22Rv1 (cell line): ENCODE measurements around the gene TPH2.

Experiments
- H3K27ac ChIP-seq: fragments of 450-650 bp; 2 replicates; pipeline ENCODE4 v1.5.1; 2017
- ZFX ChIP-seq: fragments of 450-650 bp; IDR thresholded peaks from 2 replicates; pipeline ENCODE4 v1.6.1; 2017; ENCODE audit warnings: antibody characterized with exemption, borderline replicate concordance
- TF ChIP-seq, protein P1 (sequence below): fragments of 450-650 bp; IDR thresholded peaks from 2 replicates; pipeline ENCODE4 v1.5.1; 2017; ENCODE audit warnings: mild to moderate bottlenecking

The TPH2 gene

DNA sequence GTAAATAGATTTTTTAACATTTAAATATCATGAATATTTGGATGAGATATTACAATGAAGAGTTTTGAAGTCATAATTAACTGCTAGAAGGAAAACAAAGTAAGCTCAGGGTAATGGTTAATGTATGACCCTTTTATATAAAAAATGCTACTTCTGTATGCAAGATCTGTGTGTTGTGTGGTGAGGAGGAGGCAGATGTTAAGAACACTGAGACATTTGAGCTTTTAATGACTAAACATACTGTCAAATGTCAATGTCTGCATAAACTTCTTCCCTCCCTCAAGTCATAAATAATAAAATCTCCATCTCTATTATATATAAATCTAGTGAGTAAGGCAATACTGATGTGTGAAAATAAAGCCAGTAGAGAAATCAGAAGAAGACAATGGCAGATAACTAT is 1.4 kb downstream of the TPH2 start:
- H3K27ac ChIP-seq: no peak overlapping the region
- TF ChIP-seq, protein P1, sequence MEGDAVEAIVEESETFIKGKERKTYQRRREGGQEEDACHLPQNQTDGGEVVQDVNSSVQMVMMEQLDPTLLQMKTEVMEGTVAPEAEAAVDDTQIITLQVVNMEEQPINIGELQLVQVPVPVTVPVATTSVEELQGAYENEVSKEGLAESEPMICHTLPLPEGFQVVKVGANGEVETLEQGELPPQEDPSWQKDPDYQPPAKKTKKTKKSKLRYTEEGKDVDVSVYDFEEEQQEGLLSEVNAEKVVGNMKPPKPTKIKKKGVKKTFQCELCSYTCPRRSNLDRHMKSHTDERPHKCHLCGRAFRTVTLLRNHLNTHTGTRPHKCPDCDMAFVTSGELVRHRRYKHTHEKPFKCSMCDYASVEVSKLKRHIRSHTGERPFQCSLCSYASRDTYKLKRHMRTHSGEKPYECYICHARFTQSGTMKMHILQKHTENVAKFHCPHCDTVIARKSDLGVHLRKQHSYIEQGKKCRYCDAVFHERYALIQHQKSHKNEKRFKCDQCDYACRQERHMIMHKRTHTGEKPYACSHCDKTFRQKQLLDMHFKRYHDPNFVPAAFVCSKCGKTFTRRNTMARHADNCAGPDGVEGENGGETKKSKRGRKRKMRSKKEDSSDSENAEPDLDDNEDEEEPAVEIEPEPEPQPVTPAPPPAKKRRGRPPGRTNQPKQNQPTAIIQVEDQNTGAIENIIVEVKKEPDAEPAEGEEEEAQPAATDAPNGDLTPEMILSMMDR: no peak
- no peak for TF ChIP-seq ZFX

DNA sequence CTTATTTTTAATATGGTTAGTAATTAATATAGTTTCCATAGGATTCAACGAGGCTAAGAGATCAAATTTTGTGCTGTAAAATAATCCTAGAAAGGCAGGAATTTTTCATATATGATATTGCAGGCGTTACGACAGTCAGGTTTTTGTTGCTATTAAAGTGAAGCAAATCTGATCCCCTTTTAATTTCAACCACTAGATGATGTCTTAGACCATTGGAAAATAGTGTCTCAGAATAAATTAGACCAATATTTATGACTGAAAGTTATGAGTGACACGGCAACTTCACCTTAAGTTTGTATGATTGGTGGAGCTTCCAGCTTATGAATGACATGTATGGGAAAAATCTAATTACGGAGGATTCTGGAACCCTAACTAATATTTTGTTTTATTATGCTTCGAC is 2.5 kb downstream of the TPH2 start:
- no peak overlapping the region for H3K27ac ChIP-seq
- no peak for TF ChIP-seq ZFX
- TF ChIP-seq, protein P1: no peak

DNA sequence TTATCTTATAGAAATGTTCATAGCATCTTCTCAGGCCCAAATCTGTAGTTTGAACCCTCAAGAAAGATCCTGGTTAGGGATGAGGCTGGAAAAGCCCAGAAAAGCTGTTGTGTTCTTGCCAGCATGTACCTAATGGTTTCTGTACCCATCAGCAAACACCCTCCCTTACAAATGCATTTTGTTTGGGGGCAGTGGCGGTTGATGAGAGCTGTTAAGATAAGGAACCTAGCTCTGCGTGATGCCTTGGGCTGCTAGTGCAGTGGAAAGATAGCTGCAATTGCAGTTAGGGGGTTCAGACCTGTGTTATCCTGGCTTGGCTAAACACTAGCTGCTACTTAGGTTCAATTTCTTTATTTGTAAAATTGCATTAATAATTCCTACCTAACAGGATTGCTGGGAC is 3.6 kb downstream of the TPH2 start:
- no peak overlapping the region for H3K27ac ChIP-seq
- TF ChIP-seq ZFX: no peak
- TF ChIP-seq, protein P1: no peak

DNA sequence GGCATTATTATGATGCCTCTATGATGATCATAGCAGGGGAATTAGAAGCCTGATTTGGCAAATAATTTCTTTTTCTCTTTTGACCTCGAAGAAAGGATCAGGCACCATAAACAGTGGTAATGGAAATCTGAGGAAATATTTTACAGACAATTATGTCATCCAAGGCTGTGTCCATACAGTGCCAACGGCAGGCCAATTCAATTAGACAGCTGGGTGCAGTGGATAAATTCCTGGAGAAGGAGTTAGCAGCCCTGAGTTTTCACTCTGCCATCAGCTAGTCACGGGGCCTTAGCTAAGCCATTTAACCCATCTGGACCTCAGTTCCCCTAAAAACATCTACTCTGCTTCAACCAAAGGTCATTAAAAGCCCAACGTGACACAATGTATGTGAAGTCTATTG is 4.1 kb downstream of the TPH2 start:
- no peak for TF ChIP-seq ZFX
- TF ChIP-seq, protein P1: no peak
- H3K27ac ChIP-seq: no peak overlapping the region

DNA sequence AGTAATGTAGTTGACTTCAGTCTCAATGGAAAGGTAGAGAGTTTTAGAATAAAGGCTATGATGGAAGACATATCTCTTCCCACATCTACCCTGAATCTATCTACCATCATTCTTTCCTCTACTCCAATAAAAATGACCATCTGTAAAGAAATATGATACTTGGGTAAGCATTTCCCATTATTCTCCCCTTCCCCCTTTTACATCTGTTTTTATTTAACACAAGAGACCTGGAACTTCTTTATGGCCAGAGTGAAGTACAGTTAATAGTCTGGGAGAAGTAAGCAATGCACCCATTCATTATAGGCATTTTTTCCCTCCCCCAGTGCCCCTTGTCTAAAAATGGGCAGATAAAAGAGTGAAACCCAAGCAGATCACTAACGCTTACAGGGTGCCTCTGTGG is 6.5 kb downstream of the TPH2 start:
- H3K27ac ChIP-seq: no peak overlapping the region
- TF ChIP-seq, protein P1: no peak
- TF ChIP-seq ZFX: no peak

DNA sequence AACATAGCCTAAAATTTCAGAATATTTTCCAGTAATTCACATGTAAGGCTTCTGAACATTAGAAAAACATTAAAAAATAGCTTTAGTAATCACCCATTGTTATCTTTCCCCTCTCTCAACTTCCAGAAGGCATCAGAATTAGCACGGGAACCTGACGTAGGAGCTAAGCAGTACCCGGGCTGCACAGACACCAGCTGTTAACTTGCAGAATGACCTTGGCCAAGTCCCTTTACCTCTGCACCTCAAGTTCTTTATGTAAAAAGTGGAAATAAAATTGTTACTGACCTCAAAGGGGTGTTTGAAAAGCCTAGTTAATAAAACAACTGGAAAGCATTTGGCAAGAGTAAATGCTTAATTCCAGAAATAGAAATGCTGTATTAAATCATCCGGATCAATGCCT is 7.2 kb downstream of the TPH2 start:
- no peak for TF ChIP-seq ZFX
- TF ChIP-seq, protein P1: no peak
- no peak overlapping the region for H3K27ac ChIP-seq

DNA sequence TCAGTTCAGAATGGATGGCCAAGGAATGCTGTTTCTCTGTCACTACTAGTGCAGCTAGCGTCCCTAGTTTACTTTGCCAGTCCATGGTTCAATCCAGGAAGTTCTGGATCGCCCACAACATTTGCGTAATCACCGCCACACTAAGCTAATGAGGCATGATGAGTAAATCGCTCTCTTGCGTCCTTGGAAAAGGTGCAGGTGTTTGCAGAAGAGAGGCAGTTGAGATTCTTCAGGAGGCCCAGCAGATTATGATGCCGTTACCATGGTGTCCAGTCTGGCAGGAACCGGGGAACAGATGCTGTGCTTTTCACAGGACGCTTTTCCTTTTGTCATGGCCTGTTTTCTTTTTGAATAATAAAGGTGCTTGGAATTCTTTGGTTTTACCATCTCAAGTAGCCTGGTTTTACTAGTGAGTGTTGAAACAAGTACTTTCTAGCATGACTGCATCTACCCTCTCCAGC is 9.0 kb downstream of the TPH2 start:
- TF ChIP-seq ZFX: no peak
- TF ChIP-seq, protein P1: no peak
- no peak overlapping the region for H3K27ac ChIP-seq
